ENCODE measurements around the gene HDAC9.

The HDAC9 gene

DNA sequence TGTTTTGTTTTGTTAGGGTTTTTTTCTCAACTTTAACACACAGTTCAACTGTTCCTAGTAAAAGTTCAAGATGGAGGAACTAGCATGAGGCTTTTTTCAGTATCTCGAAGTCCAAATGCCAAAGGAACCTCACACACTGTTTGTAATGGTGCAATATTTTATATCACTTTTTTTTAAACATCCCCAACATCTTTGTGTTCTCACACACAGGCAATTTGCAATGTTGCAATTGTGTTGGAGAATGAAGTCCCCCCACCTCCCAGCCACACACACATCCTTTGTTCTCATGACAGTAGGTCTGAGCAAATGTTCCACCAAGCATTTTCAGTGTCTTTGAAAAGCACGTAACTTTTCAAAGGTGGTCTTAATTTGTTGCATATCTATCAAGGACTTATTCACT lies 501.0 kb downstream of the HDAC9 start (continued):
- no peak for TF ChIP-seq ZNF184 (tag by site-specific recombination; IDR thresholded peaks at IDR 0.05)
- no peak for TF ChIP-seq ZNF23 (tag by site-specific recombination; IDR thresholded peaks at IDR 0.05; ENCODE audit: borderline replicate concordance)
- TF ChIP-seq ZNF701 (tag by site-specific recombination; IDR thresholded peaks at IDR 0.05), result no peak
- no peak for TF ChIP-seq ZNF473 (tag by site-specific recombination; IDR thresholded peaks at IDR 0.05)
- no peak for TF ChIP-seq ZNF426 (tag by site-specific recombination; IDR thresholded peaks at IDR 0.05)
- TF ChIP-seq, protein P1, sequence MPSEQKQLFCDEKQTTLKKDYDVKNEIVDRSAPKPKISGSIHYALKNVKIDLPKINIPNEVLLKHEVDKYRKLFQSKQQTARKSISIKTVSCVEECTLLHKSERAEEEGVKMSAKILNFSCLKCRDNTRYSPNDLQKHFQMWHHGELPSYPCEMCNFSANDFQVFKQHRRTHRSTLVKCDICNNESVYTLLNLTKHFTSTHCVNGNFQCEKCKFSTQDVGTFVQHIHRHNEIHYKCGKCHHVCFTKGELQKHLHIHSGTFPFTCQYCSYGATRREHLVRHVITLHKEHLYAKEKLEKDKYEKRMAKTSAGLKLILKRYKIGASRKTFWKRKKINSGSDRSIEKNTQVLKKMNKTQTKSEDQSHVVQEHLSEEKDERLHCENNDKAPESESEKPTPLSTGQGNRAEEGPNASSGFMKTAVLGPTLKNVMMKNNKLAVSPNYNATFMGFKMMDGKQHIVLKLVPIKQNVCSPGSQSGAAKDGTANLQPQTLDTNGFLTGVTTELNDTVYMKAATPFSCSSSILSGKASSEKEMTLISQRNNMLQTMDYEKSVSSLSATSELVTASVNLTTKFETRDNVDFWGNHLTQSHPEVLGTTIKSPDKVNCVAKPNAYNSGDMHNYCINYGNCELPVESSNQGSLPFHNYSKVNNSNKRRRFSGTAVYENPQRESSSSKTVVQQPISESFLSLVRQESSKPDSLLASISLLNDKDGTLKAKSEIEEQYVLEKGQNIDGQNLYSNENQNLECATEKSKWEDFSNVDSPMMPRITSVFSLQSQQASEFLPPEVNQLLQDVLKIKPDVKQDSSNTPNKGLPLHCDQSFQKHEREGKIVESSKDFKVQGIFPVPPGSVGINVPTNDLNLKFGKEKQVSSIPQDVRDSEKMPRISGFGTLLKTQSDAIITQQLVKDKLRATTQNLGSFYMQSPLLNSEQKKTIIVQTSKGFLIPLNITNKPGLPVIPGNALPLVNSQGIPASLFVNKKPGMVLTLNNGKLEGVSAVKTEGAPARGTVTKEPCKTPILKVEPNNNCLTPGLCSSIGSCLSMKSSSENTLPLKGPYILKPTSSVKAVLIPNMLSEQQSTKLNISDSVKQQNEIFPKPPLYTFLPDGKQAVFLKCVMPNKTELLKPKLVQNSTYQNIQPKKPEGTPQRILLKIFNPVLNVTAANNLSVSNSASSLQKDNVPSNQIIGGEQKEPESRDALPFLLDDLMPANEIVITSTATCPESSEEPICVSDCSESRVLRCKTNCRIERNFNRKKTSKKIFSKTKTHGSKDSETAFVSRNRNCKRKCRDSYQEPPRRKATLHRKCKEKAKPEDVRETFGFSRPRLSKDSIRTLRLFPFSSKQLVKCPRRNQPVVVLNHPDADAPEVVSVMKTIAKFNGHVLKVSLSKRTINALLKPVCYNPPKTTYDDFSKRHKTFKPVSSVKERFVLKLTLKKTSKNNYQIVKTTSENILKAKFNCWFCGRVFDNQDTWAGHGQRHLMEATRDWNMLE (tag by site-specific recombination; conservative IDR thresholded peaks at IDR 0.05; ENCODE audit: low read depth), result no peak
- no peak for TF ChIP-seq ZNF157 (tag by site-specific recombination; IDR thresholded peaks at IDR 0.05)
- TF ChIP-seq ZNF112 (tag by site-specific recombination; IDR thresholded peaks at IDR 0.05), result no peak
- TF ChIP-seq ZNF560 (tag by site-specific recombination; IDR thresholded peaks at IDR 0.05; ENCODE audit: borderline replicate concordance), result no peak
- TF ChIP-seq ZNF501 (tag by site-specific recombination; IDR thresholded peaks at IDR 0.05), result no peak

DNA sequence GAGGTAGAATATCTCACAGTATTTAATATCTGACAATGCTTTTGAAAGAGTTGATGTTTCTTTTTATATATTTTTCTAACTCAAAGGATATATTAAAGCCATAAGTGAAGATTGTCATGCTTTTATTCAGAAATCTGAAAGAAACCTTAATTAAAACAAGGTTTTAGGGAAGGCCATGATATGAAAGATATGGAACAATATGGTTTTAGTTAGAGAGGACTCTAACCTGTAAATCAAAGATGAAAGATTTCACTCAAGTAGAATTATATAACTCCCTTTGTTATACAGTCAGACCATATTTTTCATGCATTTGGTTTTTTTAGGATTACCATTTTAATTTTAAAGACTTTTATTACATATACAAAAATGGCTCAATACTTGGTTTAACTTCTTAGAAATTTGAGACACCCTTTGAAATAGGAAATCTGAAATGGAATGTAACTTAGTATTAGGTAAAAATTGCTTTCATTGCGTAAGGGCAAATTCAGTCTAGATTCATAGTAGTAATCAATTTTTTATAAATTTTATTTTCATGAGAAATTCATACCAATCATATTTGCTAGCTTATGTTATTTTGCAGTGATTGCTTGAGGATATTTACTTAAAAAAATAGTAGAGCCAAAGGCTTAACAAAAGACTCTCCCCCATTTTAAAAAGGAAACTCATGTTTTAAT lies 502.1 kb downstream of the HDAC9 start:
- Histone ChIP-seq H3K36me3 (ENCODE audit: control insufficient read depth in 2 of 2, insufficient read depth in 1 of 2, low read length in 2 of 2) (no peaks in the 10 kb centered on the region), H3K4me3 (ENCODE audit: low read depth, low read length) (no peak overlapping the region), H3K9me3 (ENCODE audit: control insufficient read depth, insufficient read depth, low read depth, low read length) (no peaks in the 10 kb centered on the region), H3K27ac (ENCODE audit: extremely low read depth, low read depth, low read length) (no peak overlapping the region), H3K4me1 (ENCODE audit: control insufficient read depth, insufficient read depth, low read length) (no peaks in the 10 kb centered on the region)
- POLR2A ChIA-PET, result no interaction called here
- CTCF ChIA-PET, result no interaction called here
- TF ChIP-seq ZNF837 (tag by site-specific recombination; IDR thresholded peaks at IDR 0.05) (no peak), ZNF510 (tag by site-specific recombination; IDR thresholded peaks at IDR 0.05; ENCODE audit: insufficient replicate concordance) (no peak), ZNF239 (tag by site-specific recombination; IDR thresholded peaks at IDR 0.05) (no peak), ZNF791 (tag by site-specific recombination; IDR thresholded peaks at IDR 0.05) (no peak), ZNF623 (tag by site-specific recombination; IDR thresholded peaks at IDR 0.05) (no peak), ZNF23 (tag by site-specific recombination; IDR thresholded peaks at IDR 0.05; ENCODE audit: borderline replicate concordance) (no peak), ZNF248 (tag by site-specific recombination; IDR thresholded peaks at IDR 0.05) (no peak), ZNF830 (tag by site-specific recombination; IDR thresholded peaks at IDR 0.05; ENCODE audit: low read depth) (no peak), TCF7L2 (IDR thresholded peaks at IDR 0.05; ENCODE audit: borderline replicate concordance, low read depth, low read length) (no peak), ZNF169 (tag by site-specific recombination; IDR thresholded peaks at IDR 0.05) (no peak), BCL11A (tag by site-specific recombination; IDR thresholded peaks at IDR 0.05; ENCODE audit: low read depth) (no peak)
- TF ChIP-seq, protein P2, sequence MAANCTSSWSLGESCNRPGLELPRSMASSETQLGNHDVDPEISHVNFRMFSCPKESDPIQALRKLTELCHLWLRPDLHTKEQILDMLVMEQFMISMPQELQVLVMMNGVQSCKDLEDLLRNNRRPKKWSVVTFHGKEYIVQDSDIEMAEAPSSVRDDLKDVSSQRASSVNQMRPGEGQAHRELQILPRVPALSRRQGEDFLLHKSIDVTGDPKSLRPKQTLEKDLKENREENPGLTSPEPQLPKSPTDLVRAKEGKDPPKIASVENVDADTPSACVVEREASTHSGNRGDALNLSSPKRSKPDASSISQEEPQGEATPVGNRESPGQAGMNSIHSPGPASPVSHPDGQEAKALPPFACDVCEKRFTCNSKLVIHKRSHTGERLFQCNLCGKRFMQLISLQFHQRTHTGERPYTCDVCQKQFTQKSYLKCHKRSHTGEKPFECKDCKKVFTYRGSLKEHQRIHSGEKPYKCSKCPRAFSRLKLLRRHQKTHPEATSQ (tag by site-specific recombination; IDR thresholded peaks at IDR 0.05), result no peak
